ENCODE data around the gene AQP10. TPM values are rescaled to one million over a fixed set of nuclear protein-coding genes. Genes with fewer than 3 reads are reported as not detected.
"Not testable (repeated sequence)": the region's sequence is repeated elsewhere in the genome, so short reads cannot be mapped to it uniquely, and the experiment has no call there.

AQP10 gene
- total and polyA plus RNA-seq, 5 experiments from 2014 or later, result not detected

DNA sequence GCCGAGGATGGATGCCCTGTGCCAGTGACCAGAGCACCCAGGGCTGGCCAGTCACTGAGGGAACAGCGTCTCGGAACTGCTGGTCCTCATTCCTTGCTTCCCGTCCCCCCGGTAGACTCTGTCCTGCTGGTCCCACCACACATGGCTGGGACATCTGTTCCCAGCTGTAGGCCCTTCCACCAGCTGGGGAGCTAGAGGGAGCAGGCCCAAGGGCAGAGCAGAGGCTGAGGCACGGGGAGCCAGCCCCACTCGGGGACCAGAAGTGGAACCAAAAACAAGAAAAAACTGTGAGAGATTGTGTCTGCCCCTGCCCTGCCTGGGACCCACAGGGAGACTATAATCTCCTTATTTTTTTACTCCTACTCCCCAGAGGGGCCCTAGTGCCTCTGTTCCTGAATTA is 28.2 kb downstream of the AQP10 start:
- no peak for ATAC-seq
- Mint-ChIP-seq H3K36me3 (peaks cover 9 to 62% (median 19%) of the 10 kb centered on the region in 3 donors), H3K27me3 (peaks cover 0 to 8% (median 0%) of the 10 kb centered on the region in 5 donors), H3K4me3 (peak overlapping the region in 3 of 10 donors; percentile 7 to 68 (median 24)), H3K9me3 (no peaks in the 10 kb centered on the region), H3K27ac (peak overlapping the region; percentile 5 to 92 (median 76)), H3K4me1 (peaks cover 42 to 86% (median 73%) of the 10 kb centered on the region in 4 donors)
- POLR2A ChIA-PET, result interaction anchor here (1.5 to 16.2 kb wide), 2 partner anchors 18 to 90 kb away, joined by 4 to 358 read pairs; partner anchors contain the start of gene ATP8B2
- DNase-seq, result no peak

DNA sequence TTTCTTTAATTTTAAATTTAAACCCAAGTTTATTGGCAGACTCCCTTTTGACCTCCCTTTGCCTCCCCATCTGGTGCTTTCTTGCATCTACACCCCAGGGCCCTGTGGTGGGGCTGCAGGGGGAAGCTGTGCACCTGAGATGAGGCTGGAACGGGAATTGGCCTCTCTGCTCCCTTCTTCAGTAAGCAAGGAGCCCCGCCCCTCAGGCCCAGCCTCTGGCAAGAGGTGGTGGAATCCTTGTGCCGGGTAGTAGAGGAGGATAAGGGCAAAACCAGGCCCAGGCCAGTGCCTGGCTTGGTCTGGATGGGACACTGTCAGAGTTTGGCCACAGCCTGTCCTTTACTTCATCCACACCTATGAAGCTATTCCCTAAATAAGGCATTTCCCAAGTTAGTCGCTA is 29.5 kb downstream of the AQP10 start:
- Mint-ChIP-seq H3K4me3 (peak overlapping the region in 1 of 10 donors; percentile 51), H3K27me3 (peaks cover 0 to 8% (median 0%) of the 10 kb centered on the region in 5 donors), H3K9me3 (no peaks in the 10 kb centered on the region), H3K27ac (peak overlapping the region in 4 of 10 donors; percentile 5 to 74 (median 55)), H3K36me3 (peaks cover 4 to 49% (median 11%) of the 10 kb centered on the region in 3 donors), H3K4me1 (peaks cover 38 to 80% (median 65%) of the 10 kb centered on the region in 4 donors)
- ATAC-seq (no peak), DNase-seq (no peak)
- POLR2A ChIA-PET, result interaction anchor here (0.8 to 16.2 kb wide), 3 partner anchors 19 to 72 kb away, joined by 3 to 358 read pairs (median 8); partner anchors contain the start of gene ATP8B2

DNA sequence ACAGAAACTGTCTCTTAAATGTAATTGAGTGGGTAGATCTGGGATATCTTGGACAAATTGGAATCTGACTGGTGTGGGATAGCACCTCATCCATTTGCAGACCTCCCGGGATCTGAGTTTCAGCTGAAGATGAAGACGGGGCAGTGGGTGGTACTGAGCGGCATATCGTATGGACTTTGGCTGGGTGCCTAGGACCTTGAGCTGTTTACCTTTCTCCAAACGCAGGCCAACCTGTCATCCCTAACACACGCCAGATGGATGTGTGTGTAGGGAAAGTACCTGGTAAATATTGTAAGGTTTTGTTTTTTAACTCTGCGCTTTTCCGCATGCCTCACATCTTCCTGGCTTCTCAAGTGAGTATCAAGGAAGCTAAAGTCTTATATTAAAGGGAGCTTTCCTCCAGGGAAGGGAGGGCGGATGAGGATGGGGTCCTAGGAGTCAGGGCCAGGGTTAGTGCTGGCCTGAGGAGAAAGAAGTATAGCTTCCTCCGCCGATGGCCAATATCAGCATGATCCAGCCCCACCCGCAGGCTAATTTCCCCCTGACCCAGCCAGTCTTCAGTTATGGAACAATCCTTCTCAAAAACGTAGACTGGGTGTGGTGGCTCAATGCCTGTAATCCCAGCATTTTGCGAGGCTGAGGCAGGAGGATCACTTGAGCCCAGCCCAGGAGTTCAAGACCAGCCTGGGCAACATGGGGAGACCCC is 30.6 kb downstream of the AQP10 start:
- peaks cover 33 to 72% (median 57%) of the 10 kb centered on the region in 4 donors for H3K4me1 Mint-ChIP-seq
- peaks cover 0 to 8% (median 0%) of the 10 kb centered on the region in 5 donors for H3K27me3 Mint-ChIP-seq
- no peak for DNase-seq
- H3K27ac Mint-ChIP-seq, result peak overlapping the region; percentile 6 to 89 (median 68)
- H3K36me3 Mint-ChIP-seq, result peaks cover 0 to 38% (median 8%) of the 10 kb centered on the region in 3 donors
- H3K9me3 Mint-ChIP-seq, result no peaks in the 10 kb centered on the region
- POLR2A ChIA-PET, result interaction anchor here (0.7 to 16.2 kb wide), 7 partner anchors 9 to 823 kb away, joined by 3 to 358 read pairs (median 8); partner anchors contain the start of gene ATP8B2
- no peak for ATAC-seq
- peak overlapping the region in 9 of 10 donors; percentile 22 to 89 (median 38) for H3K4me3 Mint-ChIP-seq

DNA sequence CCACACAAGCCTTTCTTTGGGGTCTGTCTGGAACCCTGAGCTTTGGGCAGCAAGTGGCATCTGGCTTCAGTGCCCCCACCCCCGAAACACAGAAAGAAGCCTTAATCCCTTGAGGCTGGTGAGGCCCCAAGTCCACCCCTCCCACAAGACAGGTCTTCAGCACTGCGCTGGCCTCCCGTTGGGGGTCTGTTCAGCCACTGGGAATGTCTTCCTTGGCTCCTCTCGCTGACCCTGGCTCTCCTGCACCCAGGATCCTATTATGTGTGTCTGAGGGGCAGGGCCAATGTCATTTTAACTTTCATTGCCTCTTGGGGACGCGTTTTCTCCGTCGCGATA is 31.3 kb downstream of the AQP10 start:
- peaks cover 29 to 69% (median 53%) of the 10 kb centered on the region in 4 donors for H3K4me1 Mint-ChIP-seq
- POLR2A ChIA-PET, result interaction anchor here (0.7 to 16.2 kb wide), 7 partner anchors 9 to 822 kb away, joined by 3 to 358 read pairs (median 14); partner anchors contain the start of gene ATP8B2
- peaks cover 0 to 8% (median 0%) of the 10 kb centered on the region in 5 donors for H3K27me3 Mint-ChIP-seq
- DNase-seq, result no peak
- no peaks in the 10 kb centered on the region for H3K9me3 Mint-ChIP-seq
- H3K27ac Mint-ChIP-seq, result peak overlapping the region in 9 of 10 donors; percentile 86 to 96 (median 90)
- ATAC-seq, result peak in 1 of 2 donors; percentile 32
- H3K4me3 Mint-ChIP-seq, result peak overlapping the region; percentile 78 to 99 (median 91)
- peaks cover 0 to 31% (median 7%) of the 10 kb centered on the region in 3 donors for H3K36me3 Mint-ChIP-seq

DNA sequence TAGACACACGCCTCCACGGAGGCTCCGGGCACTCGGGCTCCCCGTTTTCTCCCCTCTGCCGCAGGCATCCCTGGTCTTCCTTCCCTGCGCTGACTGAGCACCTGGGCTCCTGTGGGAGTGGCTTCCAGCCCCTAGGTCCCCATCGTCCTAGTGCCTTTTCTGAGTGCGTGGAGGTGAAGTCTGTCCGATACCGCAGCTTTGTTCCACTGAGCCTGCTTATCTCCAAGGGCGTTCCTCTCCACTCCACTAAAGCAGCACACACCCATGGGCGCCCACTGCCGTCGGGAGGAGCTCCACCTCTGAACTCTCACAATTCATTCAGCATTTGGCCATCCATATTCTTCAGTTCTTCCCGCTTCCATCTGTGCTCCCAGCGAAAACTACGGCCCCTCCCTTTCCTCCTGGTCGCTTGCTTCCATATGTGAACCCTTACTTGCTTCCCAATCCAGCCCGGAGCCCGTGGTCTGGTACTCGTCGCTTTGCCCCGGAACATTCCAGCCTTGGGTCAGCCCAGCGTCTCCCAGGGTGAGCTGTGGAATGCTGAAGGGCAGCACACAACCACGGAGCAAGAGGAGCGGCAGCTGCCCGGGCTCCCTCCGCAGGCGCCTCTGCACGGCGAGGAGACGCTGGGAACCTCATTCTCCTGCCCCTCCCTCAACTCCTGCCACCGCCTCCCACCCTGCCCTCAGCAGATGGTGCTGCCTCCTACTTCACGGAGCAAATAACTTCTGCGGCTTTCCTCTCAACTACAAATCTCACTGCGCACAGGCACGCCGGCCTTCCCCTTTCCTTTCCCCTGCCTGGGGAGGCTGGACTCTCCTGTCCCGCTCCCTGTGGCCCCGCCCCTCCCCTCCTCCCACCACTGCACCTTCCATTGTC is 31.9 kb downstream of the AQP10 start:
- peak overlapping the region; percentile 86 to 96 (median 90) for H3K27ac Mint-ChIP-seq
- H3K27me3 Mint-ChIP-seq, result peaks cover 0 to 8% (median 0%) of the 10 kb centered on the region in 5 donors
- peaks cover 0 to 25% (median 5%) of the 10 kb centered on the region in 3 donors for H3K36me3 Mint-ChIP-seq
- peak overlapping the region; percentile 78 to 99 (median 91) for H3K4me3 Mint-ChIP-seq
- peaks cover 28 to 63% (median 48%) of the 10 kb centered on the region in 4 donors for H3K4me1 Mint-ChIP-seq
- H3K9me3 Mint-ChIP-seq, result no peaks in the 10 kb centered on the region
- DNase-seq (peak in 8 of 10 donors; percentile 25 to 72 (median 40)), ATAC-seq (peak; percentile 81 to 83)
- POLR2A ChIA-PET, result interaction anchor here (0.7 to 16.2 kb wide), 9 partner anchors 10 to 821 kb away, joined by 3 to 358 read pairs (median 5); partner anchors contain the start of gene ATP8B2

DNA sequence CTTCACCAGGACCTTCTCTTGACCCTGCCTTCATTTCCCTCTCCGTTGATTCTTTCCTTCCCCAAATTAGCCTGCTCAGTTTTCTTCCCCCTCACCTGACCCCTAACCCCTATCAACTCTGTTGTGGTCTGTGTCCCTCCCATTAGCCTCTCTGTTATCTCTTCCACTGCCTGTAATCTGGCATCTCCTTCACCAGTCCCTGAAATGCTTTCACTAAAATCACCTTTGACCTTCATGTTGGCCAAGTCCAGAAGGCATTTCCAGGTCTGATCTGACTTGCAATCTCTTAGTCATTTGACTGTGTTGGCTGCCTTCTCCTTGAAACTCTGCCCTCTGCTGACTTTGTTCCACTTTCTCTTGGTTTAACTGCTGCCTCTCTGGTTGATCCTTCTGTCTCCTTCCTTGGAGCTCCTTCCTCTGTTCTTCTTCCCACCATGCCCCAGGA is 32.6 kb downstream of the AQP10 start:
- H3K36me3 Mint-ChIP-seq, result peaks cover 0 to 18% (median 4%) of the 10 kb centered on the region in 3 donors
- DNase-seq (peak in 1 of 10 donors; percentile 44), ATAC-seq (peak; percentile 40 to 53)
- peaks cover 25 to 57% (median 42%) of the 10 kb centered on the region in 4 donors for H3K4me1 Mint-ChIP-seq
- H3K27me3 Mint-ChIP-seq, result peaks cover 0 to 8% (median 0%) of the 10 kb centered on the region in 5 donors
- POLR2A ChIA-PET, result interaction anchor here (1.5 to 16.2 kb wide), 6 partner anchors 11 to 50 kb away, joined by 3 to 358 read pairs (median 17); partner anchors contain the start of gene ATP8B2
- peak overlapping the region; percentile 78 to 99 (median 91) for H3K4me3 Mint-ChIP-seq
- no peaks in the 10 kb centered on the region for H3K9me3 Mint-ChIP-seq
- H3K27ac Mint-ChIP-seq, result peak overlapping the region; percentile 77 to 96 (median 90)

DNA sequence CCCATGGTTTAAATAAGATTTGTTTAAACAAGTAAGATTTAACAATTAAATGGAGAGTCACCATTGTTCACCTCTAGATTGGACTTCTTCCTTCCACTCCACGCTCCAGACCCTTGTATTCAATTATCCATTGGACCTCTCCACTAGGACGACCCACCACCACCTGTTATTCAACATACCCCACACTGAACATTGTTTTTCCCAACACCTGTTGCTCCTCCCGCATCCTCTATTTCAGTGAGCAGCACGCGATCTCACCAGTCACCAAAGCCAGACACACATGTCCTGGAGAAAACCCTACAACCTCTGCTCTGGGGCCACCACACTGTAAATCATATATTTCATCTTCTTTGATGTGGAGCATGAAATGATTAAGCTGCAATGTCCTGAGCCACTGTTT is 33.1 kb downstream of the AQP10 start:
- Mint-ChIP-seq H3K27me3 (peaks cover 0 to 8% (median 0%) of the 10 kb centered on the region in 5 donors), H3K9me3 (no peaks in the 10 kb centered on the region), H3K4me3 (peak overlapping the region; percentile 78 to 99 (median 91)), H3K36me3 (peaks cover 0 to 14% (median 4%) of the 10 kb centered on the region in 3 donors), H3K27ac (peak overlapping the region; percentile 33 to 94 (median 86)), H3K4me1 (peaks cover 23 to 52% (median 38%) of the 10 kb centered on the region in 4 donors)
- ATAC-seq, result no peak
- POLR2A ChIA-PET, result interaction anchor here (0.9 to 16.2 kb wide), 6 partner anchors 13 to 50 kb away, joined by 3 to 358 read pairs (median 12); partner anchors contain the start of gene ATP8B2
- DNase-seq, result no peak

DNA sequence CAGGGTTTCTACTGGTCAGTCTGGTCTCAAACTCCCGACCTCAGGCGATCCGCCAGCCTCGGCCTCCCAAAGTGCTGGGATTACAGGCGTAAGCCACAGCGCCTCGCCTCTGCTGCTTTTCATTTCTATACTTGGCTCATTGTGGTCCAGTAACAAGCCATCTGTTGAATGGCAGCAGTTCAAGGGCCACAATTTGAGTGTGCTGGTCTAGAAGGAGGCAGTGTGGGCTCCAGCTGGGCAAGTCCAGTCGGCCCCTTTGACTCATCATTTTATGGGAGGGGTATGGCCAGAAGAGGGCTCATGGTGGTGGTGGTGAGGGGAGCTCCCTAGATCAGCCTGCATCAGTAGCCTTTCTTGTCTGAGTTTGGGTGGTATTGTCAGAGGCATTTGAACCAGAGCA is 37.6 kb downstream of the AQP10 start:
- POLR2A ChIA-PET, result interaction anchor here (0.6 kb wide), 1 partner anchor 32 kb away, joined by 3 read pairs; no protein-coding TSS in a partner anchor
- no peaks in the 10 kb centered on the region for H3K36me3 Mint-ChIP-seq
- no peak overlapping the region for H3K4me3 Mint-ChIP-seq
- H3K27me3 Mint-ChIP-seq, result peaks cover 0 to 2% (median 0%) of the 10 kb centered on the region in 5 donors
- no peak for ATAC-seq
- no peaks in the 10 kb centered on the region for H3K9me3 Mint-ChIP-seq
- no peak for DNase-seq
- no peak overlapping the region for H3K27ac Mint-ChIP-seq
- H3K4me1 Mint-ChIP-seq, result peaks cover 9 to 19% (median 14%) of the 10 kb centered on the region in 4 donors

DNA sequence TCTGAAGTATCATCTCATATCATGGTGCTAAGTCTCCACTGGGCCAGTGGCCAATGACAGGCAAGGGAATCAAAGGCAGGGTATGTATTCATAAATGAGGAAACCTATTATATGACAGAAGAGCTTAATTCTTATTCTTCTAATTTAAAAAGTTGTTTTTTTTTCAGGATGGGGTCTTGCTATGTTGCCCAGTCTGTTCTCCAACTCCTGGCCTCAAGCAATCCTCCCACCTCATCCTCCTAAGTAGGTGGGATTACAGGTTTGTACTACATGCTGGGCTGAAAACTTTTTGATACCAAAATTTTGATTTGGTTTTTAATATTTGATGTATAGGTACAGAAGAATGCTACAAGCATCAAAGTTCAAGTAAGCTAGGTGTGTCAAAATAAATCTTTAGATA is 39.4 kb downstream of the AQP10 start:
- DNase-seq, result no peak
- Mint-ChIP-seq H3K27ac (no peak overlapping the region), H3K4me3 (no peak overlapping the region), H3K27me3 (no peaks in the 10 kb centered on the region), H3K9me3 (no peaks in the 10 kb centered on the region), H3K36me3 (no peaks in the 10 kb centered on the region), H3K4me1 (peaks cover 0 to 7% (median 3%) of the 10 kb centered on the region in 4 donors)
- POLR2A ChIA-PET, result interaction anchor here (0.7 kb wide), 1 partner anchor 25 kb away, joined by 3 read pairs; no protein-coding TSS in a partner anchor
- ATAC-seq, result no peak

DNA sequence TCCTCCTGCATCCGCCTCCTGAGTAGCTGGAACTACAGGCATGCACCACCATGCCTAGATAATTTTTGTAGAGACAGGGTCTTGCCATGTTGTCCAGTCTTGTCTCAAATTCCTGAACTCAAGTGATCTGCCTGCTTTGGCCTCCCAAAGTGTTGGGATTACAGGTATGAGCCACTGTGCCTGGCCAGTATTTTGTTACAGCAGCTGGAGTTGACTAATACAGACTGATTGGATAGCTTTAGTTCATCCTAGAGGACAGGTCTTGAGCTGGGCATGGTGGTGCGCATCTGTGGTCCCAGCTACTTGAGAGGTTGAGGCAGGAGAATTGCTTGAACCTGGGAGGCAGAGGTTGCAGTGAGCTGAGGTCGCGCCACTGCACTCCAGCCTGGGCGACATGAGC is 40.0 kb downstream of the AQP10 start:
- H3K36me3 Mint-ChIP-seq, H3K4me1 Mint-ChIP-seq, ATAC-seq, H3K4me3 Mint-ChIP-seq, DNase-seq, H3K9me3 Mint-ChIP-seq, H3K27me3 Mint-ChIP-seq, H3K27ac Mint-ChIP-seq: not testable (repeated sequence)
- POLR2A ChIA-PET, result interaction anchor here (0.7 to 1.1 kb wide), 3 partner anchors 15 to 724 kb away, joined by 3 to 5 read pairs (median 3); no protein-coding TSS in a partner anchor

DNA sequence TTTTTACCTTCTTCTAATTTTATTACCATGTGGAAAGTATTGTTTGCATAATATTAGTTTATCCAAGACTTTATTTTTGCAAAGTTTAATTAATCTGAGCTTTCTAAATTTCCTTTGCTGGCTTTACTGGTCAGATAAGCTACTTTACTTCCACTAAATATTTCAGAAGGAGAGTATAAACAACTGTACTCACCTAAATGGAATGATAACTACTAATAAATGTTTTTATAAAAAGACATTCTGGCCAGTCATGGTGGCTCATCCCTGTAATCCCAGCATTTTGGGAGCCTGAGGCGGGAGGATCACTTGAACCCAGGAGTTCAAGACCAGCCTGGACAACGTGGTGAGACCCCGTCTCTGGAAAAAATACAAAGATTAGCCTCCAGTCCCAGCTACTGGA is 40.5 kb downstream of the AQP10 start:
- no peaks in the 10 kb centered on the region for H3K27me3 Mint-ChIP-seq
- H3K9me3 Mint-ChIP-seq, result no peaks in the 10 kb centered on the region
- no peak overlapping the region for H3K27ac Mint-ChIP-seq
- no peaks in the 10 kb centered on the region for H3K36me3 Mint-ChIP-seq
- no peak overlapping the region for H3K4me3 Mint-ChIP-seq
- peaks cover 0 to 5% (median 2%) of the 10 kb centered on the region in 4 donors for H3K4me1 Mint-ChIP-seq
- POLR2A ChIA-PET, result interaction anchor here (0.7 to 1.1 kb wide), 2 partner anchors 14 to 723 kb away, joined by 3 to 5 read pairs; no protein-coding TSS in a partner anchor
- ATAC-seq (no peak), DNase-seq (no peak)
